CD14-positive monocyte (primary cell): ENCODE results near the gene GOLM1. TPM values are rescaled to one million over a fixed set of nuclear protein-coding genes. Genes with fewer than 3 reads are reported as not detected.

Source experiments
- DNase-seq, 3 donors: peaks; one replicate each; pipeline ENCODE4 v3.0.0-alpha.2; 2011 to 2022
- H2AFZ ChIP-seq: 2 replicates; pipeline ENCODE4 v1.6.0; 2012; ENCODE audit warnings: mild to moderate bottlenecking, low read depth, low read length, inconsistent platforms; ENCODE audit not compliant: insufficient read depth, poor library complexity, severe bottlenecking
- H3K27ac ChIP-seq, 2 donors: 1 replicate in 1 of 2; 2 replicates in 1 of 2; pipeline ENCODE4 v1.5.1; 2012 to 2013; ENCODE audit warnings: low read length in 2 of 2, control low read depth in 1 of 2, inconsistent platforms in 1 of 2, low read depth in 1 of 2, mild to moderate bottlenecking in 1 of 2
- H3K27me3 ChIP-seq, 2 donors: one replicate each; pipeline versions ENCODE4 v1.6.0 to v1.6.1; 2011 to 2013; ENCODE audit warnings: low read length in 2 of 2; ENCODE audit not compliant: control insufficient read depth in 2 of 2, insufficient read depth in 2 of 2
- H3K36me3 ChIP-seq, 2 donors: replicated peaks in 1 of 2; 1 replicate in 1 of 2; 2 replicates in 1 of 2; pipeline versions ENCODE4 v1.5.1 to v1.6.1; 2012 to 2013; ENCODE audit warnings: low read length in 2 of 2, control low read depth in 1 of 2, inconsistent platforms in 1 of 2, mild to moderate bottlenecking in 1 of 2; ENCODE audit not compliant: insufficient read depth in 2 of 2, control insufficient read depth in 1 of 2
- H3K4me1 ChIP-seq, 2 donors: 1 replicate in 1 of 2; 2 replicates in 1 of 2; pipeline versions ENCODE4 v1.5.1 to v1.6.1; 2012 to 2013; ENCODE audit warnings: low read length in 2 of 2, control low read depth in 1 of 2, inconsistent platforms in 1 of 2, mild to moderate bottlenecking in 1 of 2, moderate library complexity in 1 of 2; ENCODE audit not compliant: insufficient read depth in 2 of 2, control insufficient read depth in 1 of 2
- H3K4me2 ChIP-seq: replicated peaks from 2 replicates; pipeline ENCODE3; 2012; ENCODE audit warnings: low read length, moderate library complexity, mild to moderate bottlenecking; ENCODE audit not compliant: poor library complexity, severe bottlenecking; ENCODE audit errors: extremely low read depth
- H3K4me3 ChIP-seq, 3 experiments: fragments of 200-600 bp in 1 of 3; sonication (generic) in 1 of 3; replicated peaks in 1 of 3; 1 replicate in 2 of 3; 2 replicates in 1 of 3; pipeline ENCODE4 v1.5.1; 2011 to 2013; ENCODE audit warnings: low read length in 3 of 3, mild to moderate bottlenecking in 3 of 3, control low read depth in 2 of 3, low read depth in 2 of 3, inconsistent platforms in 1 of 3, moderate library complexity in 1 of 3
- H3K79me2 ChIP-seq: 2 replicates; pipeline ENCODE4 v1.6.0; 2012; ENCODE audit warnings: mild to moderate bottlenecking, control low read depth, inconsistent platforms, low read length, moderate library complexity; ENCODE audit not compliant: insufficient read depth
- H3K9ac ChIP-seq: 2 replicates; pipeline ENCODE4 v1.6.0; 2017; ENCODE audit warnings: low read length, mild to moderate bottlenecking; ENCODE audit not compliant: insufficient read depth, poor library complexity, severe bottlenecking
- H3K9me3 ChIP-seq, 2 donors: replicated peaks in 1 of 2; 1 replicate in 1 of 2; 2 replicates in 1 of 2; pipeline versions ENCODE4 v1.5.1 to v1.6.1; 2012 to 2013; ENCODE audit warnings: low read length in 2 of 2, control low read depth in 1 of 2; ENCODE audit not compliant: control insufficient read depth in 1 of 2, insufficient read depth in 1 of 2
- H4K20me1 ChIP-seq: 2 replicates; pipeline ENCODE4 v1.6.0; 2012; ENCODE audit warnings: mild to moderate bottlenecking, low read length, control low read depth, moderate library complexity; ENCODE audit not compliant: insufficient read depth
- H3K27ac Mint-ChIP-seq, 7 donors: one replicate each; pipeline ENCODE4 v1.8.0; 2020; ENCODE audit warnings: mild to moderate bottlenecking in 7 of 7, mixed read lengths in 7 of 7, moderate library complexity in 6 of 7, inconsistent platforms in 2 of 7
- H3K27me3 Mint-ChIP-seq, 3 donors: one replicate each; pipeline ENCODE4 v1.8.0; 2021 to 2022; ENCODE audit warnings: low read depth in 3 of 3, mild to moderate bottlenecking in 3 of 3, mixed read lengths in 3 of 3, moderate library complexity in 3 of 3, inconsistent platforms in 1 of 3
- H3K36me3 Mint-ChIP-seq, 2 donors: one replicate each; pipeline ENCODE4 v1.8.0; 2020; ENCODE audit warnings: mixed read lengths in 2 of 2, inconsistent platforms in 1 of 2, mild to moderate bottlenecking in 1 of 2
- H3K4me1 Mint-ChIP-seq: one replicate; pipeline ENCODE4 v1.8.0; 2020; ENCODE audit warnings: mild to moderate bottlenecking, mixed read lengths
- H3K4me3 Mint-ChIP-seq, 2 donors: one replicate each; pipeline ENCODE4 v1.8.0; 2020; ENCODE audit warnings: mild to moderate bottlenecking in 2 of 2, mixed read lengths in 2 of 2, moderate library complexity in 1 of 2
- H3K9me3 Mint-ChIP-seq, 7 donors: one replicate each; pipeline ENCODE4 v1.8.0; 2020 to 2022; ENCODE audit warnings: mixed read lengths in 7 of 7, mild to moderate bottlenecking in 6 of 7, moderate library complexity in 6 of 7, inconsistent platforms in 2 of 7
- WGBS: methylation state at CpG from one replicate; pipeline ENCODE4 v1.1.5; 2013; ENCODE audit warnings: missing lambda C conversion rate; ENCODE audit not compliant: insufficient coverage; 5-methylcytosine and 5-hydroxymethylcytosine counted together
- intact Hi-C, 2 donors: fragments of 100-400 bp; cut with micrococcal nuclease; formaldehyde crosslinking; loops; one replicate each; pipeline versions ENCODE4 v1.15.0 to v1.15.1; 2023
- polyA plus RNA-seq, 3 donors: library from polyadenylated mRNA; depleted of rRNA in 1 of 3; unstranded in 2 of 3; stranded (reverse) in 1 of 3; fragments of 300-500 nt in 2 of 3; fragments of >200 nt in 1 of 3; fragmentation: Illumina TruSeq in 2 of 3; gene quantifications; 1 replicate in 2 of 3; 2 replicates in 1 of 3; pipeline ENCODE4 v1.2.3, GENCODE V29; 2012 to 2021
- TF ChIP-seq, protein P1 (sequence below): fragments of 200-600 bp; IDR thresholded peaks from one replicate; pipeline ENCODE4 v1.8.0; 2022; ENCODE audit warnings: antibody characterized with exemption, mild to moderate bottlenecking

GOLM1 gene
- polyA plus RNA-seq, 3 donors = 10.4 to 27.5 (median 12.9) TPM

DNA sequence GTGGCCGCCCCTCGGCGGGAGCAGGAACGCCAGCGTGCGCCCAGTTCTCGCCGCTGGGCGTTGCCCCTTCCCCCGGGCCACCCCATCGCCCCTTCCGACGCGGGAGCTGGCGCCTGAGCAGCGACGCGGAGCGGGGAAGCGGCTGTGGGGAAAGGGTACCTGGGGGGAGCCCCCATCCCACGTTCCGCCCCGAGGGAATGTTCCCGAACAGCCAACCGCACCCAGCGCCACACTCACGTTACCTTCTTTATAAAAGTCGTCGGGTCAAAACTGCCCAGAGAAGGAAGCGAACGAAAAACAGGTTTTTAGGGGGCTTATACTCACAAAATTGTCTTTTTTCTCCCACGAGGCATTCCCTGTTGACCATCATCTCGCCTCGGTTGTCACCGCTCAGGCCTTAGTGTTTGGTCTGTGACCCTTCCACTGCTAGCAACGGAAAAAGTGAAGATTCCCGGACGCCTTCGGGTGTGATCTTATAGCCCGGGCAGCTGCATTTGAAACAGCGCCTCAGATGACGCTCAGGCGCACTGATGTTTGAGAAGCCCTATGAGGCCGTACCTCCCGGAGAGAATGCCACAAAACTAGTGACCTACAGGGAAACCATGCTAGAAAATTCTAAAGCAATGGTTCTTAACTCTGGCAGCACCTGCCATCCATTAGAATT lies 475 bp upstream of the GOLM1 start:
- peak overlapping the region; percentile 95 to 98 for H3K4me3 Mint-ChIP-seq
- peaks cover 8 to 11% of the 10 kb centered on the region in 2 donors for H3K36me3 Mint-ChIP-seq
- H3K27ac Mint-ChIP-seq = peak overlapping the region in 5 of 7 donors; percentile 73 to 85 (median 77)
- H3K9ac ChIP-seq = peak overlapping the region; percentile 52
- peaks cover 10 to 44% (median 35%) of the 10 kb centered on the region in 3 donors for H3K27me3 Mint-ChIP-seq
- intact Hi-C loops = no loop called here
- peaks cover 23% of the 10 kb centered on the region for H3K4me1 Mint-ChIP-seq
- peak overlapping the region; percentile 59 to 85 (median 71) for H3K4me3 ChIP-seq
- TF ChIP-seq, protein P1, sequence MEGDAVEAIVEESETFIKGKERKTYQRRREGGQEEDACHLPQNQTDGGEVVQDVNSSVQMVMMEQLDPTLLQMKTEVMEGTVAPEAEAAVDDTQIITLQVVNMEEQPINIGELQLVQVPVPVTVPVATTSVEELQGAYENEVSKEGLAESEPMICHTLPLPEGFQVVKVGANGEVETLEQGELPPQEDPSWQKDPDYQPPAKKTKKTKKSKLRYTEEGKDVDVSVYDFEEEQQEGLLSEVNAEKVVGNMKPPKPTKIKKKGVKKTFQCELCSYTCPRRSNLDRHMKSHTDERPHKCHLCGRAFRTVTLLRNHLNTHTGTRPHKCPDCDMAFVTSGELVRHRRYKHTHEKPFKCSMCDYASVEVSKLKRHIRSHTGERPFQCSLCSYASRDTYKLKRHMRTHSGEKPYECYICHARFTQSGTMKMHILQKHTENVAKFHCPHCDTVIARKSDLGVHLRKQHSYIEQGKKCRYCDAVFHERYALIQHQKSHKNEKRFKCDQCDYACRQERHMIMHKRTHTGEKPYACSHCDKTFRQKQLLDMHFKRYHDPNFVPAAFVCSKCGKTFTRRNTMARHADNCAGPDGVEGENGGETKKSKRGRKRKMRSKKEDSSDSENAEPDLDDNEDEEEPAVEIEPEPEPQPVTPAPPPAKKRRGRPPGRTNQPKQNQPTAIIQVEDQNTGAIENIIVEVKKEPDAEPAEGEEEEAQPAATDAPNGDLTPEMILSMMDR = no peak
- H3K27me3 ChIP-seq = peaks cover 22 to 43% of the 10 kb centered on the region in 2 donors
- peak; percentile 22 to 41 (median 22) for DNase-seq
- no peak overlapping the region for H3K27ac ChIP-seq
- peak overlapping the region; percentile 95 for H3K4me2 ChIP-seq
- no peaks in the 10 kb centered on the region for H4K20me1 ChIP-seq
- peak overlapping the region; percentile 87 for H2AFZ ChIP-seq
- H3K79me2 ChIP-seq = peaks cover 4% of the 10 kb centered on the region
- 1% methylated on average over 34 of the region's 45 CpGs for WGBS
- H3K9me3 Mint-ChIP-seq = peaks cover 0 to 9% (median 0%) of the 10 kb centered on the region in 7 donors
- no peaks in the 10 kb centered on the region for H3K9me3 ChIP-seq
- no peaks in the 10 kb centered on the region for H3K36me3 ChIP-seq
- peaks cover 14 to 29% of the 10 kb centered on the region in 2 donors for H3K4me1 ChIP-seq

DNA sequence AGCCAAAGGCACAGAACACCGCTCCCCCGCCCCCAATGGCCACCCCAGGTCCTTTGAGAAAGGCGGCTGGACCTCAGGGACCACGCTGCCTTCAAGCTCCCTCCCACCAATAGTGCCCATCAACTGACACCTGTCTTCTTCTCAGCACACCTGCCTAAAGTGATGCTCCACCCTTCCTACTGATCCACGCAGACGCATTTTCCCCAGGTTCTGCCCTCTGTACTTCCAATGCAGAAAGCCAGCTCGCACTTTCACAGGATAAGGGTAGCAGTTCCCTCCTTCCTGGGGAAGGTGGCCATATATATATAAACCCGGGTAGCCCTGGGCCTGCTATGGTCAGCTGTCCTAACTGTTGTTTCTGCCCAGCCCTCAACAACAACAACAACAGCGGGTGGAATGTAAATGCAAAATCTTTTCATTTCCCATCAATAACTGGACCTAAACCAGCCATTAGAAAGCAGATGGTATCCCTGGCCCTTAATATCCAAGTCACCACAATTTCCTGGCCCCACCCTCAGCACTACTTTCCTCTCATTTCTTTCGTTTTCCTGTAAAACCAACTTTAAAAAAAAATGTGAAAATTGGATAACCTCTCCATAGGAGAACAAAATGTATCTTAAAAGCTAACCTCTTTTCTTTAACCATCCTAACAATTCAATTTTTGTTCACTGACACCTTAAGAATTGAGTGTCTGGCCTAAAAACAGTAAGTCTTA lies 1.7 kb downstream of the GOLM1 start:
- intact Hi-C loops = no loop called here
- Histone ChIP-seq H3K4me2 (peak overlapping the region; percentile 95), H3K79me2 (peaks cover 4% of the 10 kb centered on the region)

More for the DNA sequence above, 1.7 kb downstream of the GOLM1 start:
- Mint-ChIP-seq H3K36me3 (peaks cover 8 to 11% of the 10 kb centered on the region in 2 donors), H3K27me3 (peaks cover 10 to 41% (median 29%) of the 10 kb centered on the region in 3 donors), H3K4me3 (peak overlapping the region in 1 of 2 donors; percentile 89), H3K27ac (no peak overlapping the region), H3K9me3 (peaks cover 0 to 8% (median 0%) of the 10 kb centered on the region in 7 donors), H3K4me1 (peaks cover 39% of the 10 kb centered on the region)
- Histone ChIP-seq H3K9me3 (no peaks in the 10 kb centered on the region), H3K9ac (no peak overlapping the region), H3K27ac (no peak overlapping the region), H3K4me3 (peak overlapping the region in 1 of 3 experiments; percentile 85), H4K20me1 (no peaks in the 10 kb centered on the region), H3K36me3 (no peaks in the 10 kb centered on the region), H3K27me3 (peaks cover 19 to 39% of the 10 kb centered on the region in 2 donors), H3K4me1 (peaks cover 33 to 48% of the 10 kb centered on the region in 2 donors), H2AFZ (no peak overlapping the region)
- TF ChIP-seq, protein P1 = no peak
- 100% methylated on average over 3 of the region's 10 CpGs for WGBS
- no peak for DNase-seq
